GM12864 (cell line): ENCODE results near the gene CDC25B.
"Not testable (repeated sequence)": the region's sequence is repeated elsewhere in the genome, so short reads cannot be mapped to it uniquely, and the experiment has no call there.

Experiments
- DNase-seq: peaks from one replicate; pipeline ENCODE4 v3.0.0-alpha.2; 2011; ENCODE audit warnings: low read depth
- H3K4me3 ChIP-seq: 2 replicates; pipeline ENCODE4 v1.5.1; 2011; ENCODE audit warnings: mild to moderate bottlenecking, low read depth, low read length, control low read depth
- TF ChIP-seq, protein P1 (sequence below): IDR thresholded peaks from 2 replicates; pipeline ENCODE4 v1.5.1; 2011; ENCODE audit warnings: low read depth, mild to moderate bottlenecking, moderate library complexity, low read length, control low read depth, inconsistent platforms; ENCODE audit errors: missing control alignments

Gene CDC25B

DNA sequence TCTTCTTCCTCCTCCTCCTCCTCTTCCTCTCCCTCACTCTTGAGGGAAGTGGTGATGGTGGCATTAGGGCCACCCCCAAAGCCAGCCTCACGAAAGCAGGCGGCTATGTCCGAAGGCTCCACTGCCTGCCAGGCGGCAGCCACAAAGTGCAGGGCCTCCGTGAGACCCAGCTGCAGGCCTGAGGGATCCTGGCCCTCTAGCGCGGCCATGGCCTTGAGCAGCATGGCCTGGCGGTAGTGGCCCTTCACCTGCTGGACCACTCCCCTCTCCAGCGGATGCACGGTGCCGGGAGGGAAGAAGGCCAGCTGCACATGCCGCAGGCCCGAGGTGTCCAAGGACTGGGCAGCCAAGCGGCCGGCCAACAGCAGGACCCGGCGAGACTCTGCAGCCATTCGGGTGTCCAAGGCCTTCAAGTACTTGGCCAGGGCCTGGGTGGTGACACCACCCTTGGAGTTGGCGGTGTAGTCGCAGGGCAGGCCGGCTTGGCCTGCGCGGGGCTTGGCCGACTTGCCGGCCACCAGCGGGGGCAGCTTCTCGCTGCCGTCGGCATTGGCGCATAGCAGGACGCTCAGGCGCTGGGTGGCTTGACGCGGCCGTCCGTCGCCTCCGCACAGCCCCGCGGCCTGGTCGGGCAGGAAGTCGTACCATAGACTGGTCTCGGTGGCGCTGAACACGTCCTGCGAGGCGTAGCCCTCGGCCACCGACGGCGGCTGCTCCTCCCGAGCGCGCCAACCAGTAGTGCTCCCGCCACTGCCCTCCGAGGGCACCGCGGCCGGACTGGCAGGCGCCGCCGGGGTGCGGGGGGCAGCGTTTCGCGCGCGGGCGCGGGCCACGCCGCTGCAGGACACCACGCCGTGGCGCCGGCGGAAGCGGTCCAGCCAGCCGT is 10.6 kb upstream of the CDC25B start:
- DNase-seq: no peak
- peak overlapping the region; percentile 67 for H3K4me3 ChIP-seq
- TF ChIP-seq, protein P1, sequence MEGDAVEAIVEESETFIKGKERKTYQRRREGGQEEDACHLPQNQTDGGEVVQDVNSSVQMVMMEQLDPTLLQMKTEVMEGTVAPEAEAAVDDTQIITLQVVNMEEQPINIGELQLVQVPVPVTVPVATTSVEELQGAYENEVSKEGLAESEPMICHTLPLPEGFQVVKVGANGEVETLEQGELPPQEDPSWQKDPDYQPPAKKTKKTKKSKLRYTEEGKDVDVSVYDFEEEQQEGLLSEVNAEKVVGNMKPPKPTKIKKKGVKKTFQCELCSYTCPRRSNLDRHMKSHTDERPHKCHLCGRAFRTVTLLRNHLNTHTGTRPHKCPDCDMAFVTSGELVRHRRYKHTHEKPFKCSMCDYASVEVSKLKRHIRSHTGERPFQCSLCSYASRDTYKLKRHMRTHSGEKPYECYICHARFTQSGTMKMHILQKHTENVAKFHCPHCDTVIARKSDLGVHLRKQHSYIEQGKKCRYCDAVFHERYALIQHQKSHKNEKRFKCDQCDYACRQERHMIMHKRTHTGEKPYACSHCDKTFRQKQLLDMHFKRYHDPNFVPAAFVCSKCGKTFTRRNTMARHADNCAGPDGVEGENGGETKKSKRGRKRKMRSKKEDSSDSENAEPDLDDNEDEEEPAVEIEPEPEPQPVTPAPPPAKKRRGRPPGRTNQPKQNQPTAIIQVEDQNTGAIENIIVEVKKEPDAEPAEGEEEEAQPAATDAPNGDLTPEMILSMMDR: no peak

DNA sequence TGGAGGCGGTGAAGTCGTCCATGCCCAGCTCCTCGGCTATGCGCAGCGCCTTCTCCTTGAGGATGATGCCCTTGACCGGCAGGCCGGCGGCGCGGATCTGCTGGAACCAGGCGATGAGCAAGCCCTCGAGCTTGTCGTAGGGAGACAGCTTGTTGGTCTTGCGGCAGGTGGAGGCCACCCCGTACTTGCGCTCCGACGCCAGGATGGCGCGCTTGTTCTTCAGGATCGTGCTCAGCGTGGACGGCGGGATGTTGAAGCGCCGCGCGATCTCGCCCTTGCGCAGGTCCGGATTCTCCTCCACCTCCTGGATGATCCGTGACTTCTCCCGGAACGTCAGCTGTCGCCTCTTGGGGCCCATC is 10.0 kb upstream of the CDC25B start:
- H3K4me3 ChIP-seq: peak overlapping the region; percentile 67
- no peak for DNase-seq
- TF ChIP-seq, protein P1: no peak

DNA sequence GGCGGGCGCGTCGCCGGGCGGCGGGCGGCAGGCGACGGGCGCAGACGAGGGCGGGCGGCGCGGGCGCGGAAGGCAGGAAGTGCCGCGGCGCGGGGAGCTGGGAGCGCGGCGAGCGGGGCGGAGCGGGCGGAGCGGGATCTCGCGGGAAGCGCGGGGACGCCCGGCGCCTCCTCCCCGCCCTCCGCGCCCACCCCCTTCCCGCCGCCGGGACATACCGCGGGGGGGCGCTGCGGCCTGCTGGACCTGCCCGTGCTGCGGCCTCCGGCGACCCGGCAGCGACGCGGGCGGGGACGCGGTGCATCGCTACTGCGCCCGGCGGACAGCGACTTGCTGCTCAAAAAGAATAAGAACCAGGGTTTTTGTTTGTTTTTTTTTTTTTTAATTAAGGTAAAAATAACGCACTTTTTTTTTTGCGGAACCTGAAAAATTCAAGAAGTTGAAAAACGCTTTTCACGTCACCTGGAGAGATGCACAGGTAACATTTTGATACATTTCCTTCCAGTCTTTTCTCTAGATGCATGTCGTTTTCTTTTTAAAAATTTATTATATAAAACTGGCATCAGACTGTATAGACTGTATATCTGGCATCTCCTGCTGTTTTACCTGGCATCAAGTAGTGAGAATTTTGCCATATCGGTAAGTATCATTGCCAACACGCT is 9.3 kb upstream of the CDC25B start, which contains the start of gene CENPB:
CENPB (minus strand) TSS at position 76 of the 659 bp plus-strand sequence. CDS start 257 bp downstream, outside the sequence.
- peak within 1 kb of the TSS; percentile 67 for H3K4me3 ChIP-seq
- TF ChIP-seq, protein P1: peak; percentile 67
- DNase-seq: no peak

DNA sequence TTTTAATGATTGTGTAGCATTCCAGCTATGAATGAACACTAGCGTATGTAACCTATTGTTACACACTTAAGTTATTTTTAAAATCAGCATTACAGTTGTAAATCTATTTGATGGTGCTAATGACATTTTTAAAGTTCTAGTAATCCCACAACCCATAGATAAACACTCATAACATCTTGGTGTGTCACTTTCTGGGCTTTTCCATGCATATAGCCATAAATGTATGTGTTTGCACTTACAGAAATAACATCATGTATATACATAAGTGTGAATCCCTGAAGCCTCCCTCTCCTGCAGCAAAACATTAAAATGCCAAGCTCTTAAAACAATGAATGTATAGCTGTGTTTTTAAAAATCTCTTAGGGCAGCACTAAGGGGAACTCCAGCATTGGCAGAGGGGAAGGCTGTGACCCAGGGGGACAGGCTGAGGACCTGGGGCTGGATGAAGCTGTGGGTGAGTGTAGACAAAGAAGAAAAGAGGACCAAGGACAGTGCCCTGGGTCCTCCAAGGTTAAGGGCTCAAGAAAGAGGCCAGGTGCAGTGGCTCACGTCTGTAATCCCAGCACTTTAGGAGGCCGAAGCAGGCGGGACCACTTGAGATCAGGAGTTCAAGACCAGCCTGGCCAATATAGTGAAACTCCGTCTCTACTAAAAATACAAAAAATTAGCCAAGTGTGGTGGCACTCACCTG is 8.6 kb upstream of the CDC25B start:
- TF ChIP-seq, protein P1: no peak
- DNase-seq: no peak
- H3K4me3 ChIP-seq: peak overlapping the region; percentile 22; the same call in 1 of the 2 replicates

DNA sequence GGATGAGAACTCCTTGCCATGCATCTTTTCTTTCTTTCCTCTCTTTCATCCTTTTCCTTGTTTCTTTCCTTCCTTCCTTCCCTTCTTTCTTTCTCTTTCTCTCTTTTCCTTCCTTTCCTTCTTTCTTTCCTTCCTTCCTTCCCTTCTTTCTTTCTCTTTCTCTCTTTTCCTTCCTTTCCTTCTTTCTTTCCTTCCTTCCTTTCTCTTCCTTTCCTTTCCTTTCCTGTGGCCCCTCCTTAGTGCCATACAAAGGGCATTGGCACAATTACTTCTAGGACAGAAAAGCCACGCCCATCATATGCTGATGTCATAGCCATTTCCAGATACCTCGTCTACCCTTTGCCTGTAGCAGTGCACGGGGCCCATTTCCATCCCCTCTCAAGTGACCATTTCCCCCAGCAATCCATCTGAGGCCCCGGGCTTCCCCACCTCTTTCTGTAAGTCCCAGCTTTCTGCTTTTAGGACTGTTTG is 7.4 kb upstream of the CDC25B start:
- TF ChIP-seq, protein P1: no peak
- H3K4me3 ChIP-seq: no peak overlapping the region
- DNase-seq: no peak

DNA sequence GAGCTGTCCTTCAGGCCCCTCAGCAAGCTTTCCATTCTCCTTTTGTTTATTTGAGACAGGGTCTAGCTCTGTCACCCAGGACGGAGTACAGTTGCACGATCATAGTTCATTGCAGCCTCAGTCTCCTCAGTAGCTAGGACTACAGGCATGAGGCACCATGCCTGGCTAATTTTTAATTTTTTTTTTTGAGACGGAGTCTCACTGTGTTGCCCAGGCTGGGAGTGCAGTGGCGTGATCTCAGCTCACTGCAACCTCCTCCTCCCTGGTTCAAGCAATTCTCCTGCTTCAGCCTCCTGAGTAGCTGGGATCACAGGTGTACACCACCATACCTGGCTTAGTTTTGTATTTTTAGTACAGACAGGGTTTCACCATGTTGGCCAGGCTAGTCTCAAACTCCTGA is 6.9 kb upstream of the CDC25B start:
- DNase-seq, H3K4me3 ChIP-seq: not testable (repeated sequence)

DNA sequence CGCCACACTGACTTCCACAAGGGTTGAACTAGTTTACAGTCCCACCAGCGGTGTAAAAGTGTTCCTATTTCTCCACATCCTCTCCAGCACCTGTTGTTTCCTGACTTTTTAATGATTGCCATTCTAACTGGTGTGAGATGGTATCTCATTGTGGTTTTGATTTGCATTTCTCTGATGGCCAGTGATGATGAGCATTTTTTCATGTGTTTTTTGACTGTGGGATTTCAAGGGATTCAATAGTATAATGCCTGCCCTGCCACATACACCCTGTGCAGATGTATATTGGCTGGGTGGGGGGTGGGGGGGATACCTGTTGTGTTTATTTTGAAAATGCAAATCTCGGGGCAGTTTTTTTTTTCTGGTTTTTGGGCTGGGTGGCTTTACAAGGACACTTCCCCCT is 1.9 kb upstream of the CDC25B start:
- H3K4me3 ChIP-seq, DNase-seq: not testable (repeated sequence)
